Stimulated activated CD8-positive, alpha-beta memory T cell treated with anti-CD3 and anti-CD28 coated beads, Interleukin-15, amount 100 ng/mL, for 48 hours (primary cell): Measurements from ENCODE around the gene ACSL5.
A peak's percentile ranks its signal among the peaks of the same experiment; 100 is the strongest.
"Not testable (repeated sequence)": the region's sequence is repeated elsewhere in the genome, so short reads cannot be mapped to it uniquely, and the experiment has no call there.

Source experiments
- DNase-seq, 2 donors: peaks; one replicate each; pipeline ENCODE4 v3.0.0-alpha.2; 2020; ENCODE audit warnings: low read depth in 2 of 2

ACSL5 gene

DNA sequence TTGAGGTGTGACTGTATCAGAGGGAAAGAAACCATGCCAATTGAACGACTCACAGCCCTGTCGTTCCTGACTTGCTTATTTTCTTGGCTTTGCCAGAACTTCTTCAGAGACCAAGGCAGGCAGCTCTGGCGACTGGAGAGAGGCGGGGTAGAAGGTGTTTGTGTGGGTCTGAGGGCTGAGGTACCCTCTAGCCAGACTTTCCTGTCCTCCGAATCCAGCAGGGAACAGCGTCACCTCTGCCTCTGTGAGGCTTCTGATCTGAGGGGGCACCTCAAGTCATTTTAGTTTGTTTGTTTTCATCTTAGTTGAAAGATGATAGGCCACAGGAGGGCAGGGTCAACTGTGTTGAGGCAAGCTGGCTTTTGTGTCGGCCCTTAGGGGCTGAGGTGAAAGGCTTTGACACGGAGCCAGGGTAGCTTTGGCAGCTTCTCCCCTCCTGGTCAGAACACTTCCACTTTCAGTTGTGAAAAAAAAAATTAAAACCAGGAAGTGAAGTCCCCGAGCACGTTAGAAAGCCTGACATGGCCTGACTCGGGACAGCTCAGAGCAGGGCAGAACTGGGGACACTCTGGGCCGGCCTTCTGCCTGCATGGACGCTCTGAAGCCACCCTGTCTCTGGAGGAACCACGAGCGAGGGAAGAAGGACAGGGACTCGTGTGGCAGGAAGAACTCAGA lies 1.9 kb downstream of the ACSL5 start:
- DNase-seq: no peak

DNA sequence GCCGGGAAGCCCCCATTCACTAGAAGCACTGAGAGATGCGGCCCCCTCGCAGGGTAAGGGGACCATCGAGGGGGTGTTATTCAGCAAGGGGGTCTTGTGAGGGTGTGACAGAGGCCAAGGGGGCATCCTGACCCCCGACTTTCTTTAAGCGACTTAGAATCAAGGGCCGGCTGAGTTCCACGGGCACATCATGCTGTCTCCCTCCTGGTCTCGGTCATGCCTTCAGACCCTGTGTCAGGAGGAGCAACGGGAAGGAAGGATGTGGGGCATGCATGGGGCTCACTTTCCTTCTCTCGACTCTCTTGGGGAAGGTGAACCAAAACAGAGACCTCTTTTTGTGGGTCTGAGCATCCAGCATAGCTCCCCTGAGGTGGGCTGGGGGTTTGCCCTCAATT lies 2.5 kb downstream of the ACSL5 start:
- DNase-seq: no peak

DNA sequence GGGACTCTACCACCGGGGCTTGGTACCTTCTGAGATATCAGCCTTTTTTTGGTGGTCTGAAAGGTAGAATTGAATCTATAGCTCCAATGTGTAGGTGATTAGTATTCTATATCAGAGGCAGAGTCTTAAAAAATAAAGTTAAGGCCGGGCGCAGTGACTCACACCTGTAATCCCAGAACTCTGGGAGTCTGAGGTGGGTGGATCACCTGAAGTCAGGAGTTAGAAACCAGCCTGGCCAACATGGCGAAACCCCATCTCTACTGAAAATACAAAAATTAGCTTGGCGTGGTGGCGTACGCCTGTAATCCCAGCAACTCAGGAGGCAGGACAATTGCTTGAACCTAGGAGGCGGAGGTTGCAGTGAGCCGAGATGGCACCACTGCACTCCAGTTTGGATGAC lies 3.2 kb downstream of the ACSL5 start:
- DNase-seq: not testable (repeated sequence)

DNA sequence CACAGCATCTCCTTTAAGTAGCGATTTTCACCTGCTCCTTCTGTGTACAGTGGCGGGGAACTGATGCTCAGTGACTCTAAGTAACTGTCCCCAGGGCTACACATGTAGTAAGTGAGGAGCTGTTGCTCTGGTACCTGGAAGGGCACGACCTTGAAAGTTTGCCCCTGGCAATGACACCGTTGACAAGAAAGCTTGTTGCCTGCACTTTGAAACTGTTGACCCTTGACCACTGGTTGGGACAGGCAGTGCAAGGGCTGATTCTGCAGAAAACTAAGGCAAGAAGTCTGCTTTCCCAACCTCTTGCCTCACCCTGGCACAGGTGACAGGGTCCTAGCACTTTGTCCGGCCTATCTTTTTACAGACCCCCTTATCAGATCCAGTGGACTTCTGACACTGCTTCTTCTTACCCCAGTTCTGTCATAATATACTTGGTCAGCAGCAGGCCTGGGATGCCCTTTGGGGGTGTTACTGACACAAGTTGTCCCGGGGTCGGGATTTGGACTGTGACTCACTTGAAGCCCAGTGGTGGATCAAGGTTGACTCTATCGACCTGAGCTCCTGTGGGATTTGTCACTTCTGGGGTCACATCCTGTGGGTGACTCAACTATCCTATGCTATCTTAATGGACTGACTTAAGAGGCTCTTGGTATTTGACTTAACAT lies 5.8 kb downstream of the ACSL5 start:
- no peak for DNase-seq

DNA sequence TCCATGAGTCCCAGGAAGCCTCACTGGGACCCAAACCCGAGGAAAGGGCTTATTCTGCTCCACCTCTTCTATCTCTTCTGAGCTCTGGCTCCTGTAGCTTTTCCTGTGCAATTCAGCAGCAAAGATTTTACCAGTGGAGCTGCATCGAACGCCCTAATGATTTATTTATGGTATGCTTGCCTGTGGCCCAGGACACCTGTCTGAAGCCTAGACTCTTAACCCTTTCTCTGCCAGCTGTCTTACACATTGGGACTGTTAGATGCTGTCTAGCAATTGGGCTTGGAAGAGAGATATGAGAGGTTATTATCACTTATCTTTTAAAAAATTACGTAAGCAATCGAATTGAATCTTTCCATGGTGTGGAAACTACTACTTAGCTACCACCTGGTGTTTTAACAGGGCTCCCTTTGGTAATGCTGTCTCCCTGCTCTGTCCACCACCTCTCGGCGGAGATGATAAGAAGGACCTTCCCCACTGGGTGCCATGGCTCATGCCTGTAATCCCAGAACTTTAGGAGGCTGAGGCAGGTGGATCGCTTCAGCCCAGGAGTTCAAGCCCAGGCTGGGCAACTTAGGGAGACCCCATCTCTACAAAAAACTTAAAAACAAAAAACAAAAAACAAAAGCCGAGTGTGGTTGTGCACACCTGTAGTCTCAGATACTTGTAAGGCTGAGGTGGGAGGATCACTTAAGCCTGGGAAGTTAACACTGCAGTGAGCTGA lies 8.8 kb downstream of the ACSL5 start:
- no peak for DNase-seq

DNA sequence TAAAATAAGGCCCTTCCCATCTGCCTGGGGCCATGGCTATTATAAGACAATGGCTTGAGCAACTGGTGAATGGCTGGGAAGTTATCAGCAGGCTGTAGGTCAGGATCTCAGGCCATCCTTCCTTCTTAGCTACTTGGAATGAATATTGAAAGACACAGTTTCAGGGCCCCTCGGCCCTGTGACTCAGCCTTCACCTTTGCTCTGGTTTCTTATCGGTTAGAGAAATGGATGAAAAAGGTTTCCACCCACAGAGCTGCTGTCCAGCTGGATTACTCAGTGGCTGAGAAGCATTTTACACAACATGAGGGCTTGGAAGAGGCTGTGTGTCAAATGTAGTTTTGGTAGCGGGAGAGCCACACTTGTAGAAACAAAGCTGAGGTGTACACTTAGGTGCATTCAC lies 9.4 kb downstream of the ACSL5 start:
- DNase-seq: no peak

DNA sequence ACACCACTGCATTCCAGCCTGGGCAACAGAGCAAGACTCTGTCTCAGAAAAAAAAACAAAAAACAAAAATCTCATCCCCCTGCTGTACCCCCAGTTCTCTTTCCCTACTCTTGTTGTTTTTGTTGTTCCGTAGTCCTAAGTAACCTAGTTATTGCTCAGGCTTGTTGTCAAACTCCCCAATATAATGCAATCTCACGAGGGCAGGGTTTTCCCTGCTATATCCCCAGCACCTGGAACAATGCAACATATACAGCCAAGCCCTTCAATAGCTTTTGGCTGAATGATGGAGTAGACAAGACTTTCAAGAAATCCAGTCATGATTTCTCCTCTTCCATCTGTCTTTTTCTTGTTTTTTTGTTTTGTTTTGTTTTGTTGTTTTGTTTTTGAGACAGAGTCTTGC lies 10.2 kb downstream of the ACSL5 start:
- DNase-seq: no peak

DNA sequence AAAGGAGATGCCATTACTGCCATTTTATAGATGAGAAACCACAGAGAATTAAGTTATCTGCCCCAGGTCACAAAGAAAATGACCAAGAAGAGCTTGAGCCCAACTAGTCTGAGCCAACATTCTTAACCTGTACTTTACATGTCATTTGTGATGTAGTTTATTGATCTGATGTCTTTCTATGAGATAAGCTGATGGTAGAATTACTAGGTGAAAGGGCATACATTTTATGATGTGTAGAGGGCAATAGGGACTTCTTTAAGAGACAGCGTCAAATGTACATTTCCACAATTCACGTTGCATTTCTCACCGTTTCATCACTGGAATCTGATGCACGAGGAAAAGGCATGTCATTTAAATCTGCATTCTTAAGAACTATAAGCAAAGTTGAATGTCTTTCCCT lies 11.3 kb downstream of the ACSL5 start:
- DNase-seq: no peak

DNA sequence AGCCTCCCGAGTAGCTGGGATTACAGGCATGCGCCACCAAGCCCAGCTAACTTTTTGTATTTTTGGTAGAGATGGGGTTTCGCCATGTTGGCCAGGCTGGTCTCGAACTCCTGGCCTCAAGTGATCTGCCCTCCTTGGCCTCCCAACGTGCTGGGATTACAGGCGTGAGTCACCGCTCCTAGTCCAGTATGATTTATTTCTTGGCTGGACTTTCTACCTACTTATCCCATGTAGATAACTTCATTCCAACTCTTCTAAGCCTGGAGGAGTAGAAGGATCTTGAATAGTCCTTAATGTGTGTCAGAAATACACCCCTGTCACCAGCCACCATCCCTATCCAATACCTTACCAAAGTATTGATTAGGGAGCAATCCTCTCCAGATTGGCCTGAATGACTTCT lies 14.1 kb downstream of the ACSL5 start:
- not testable (repeated sequence) for DNase-seq

DNA sequence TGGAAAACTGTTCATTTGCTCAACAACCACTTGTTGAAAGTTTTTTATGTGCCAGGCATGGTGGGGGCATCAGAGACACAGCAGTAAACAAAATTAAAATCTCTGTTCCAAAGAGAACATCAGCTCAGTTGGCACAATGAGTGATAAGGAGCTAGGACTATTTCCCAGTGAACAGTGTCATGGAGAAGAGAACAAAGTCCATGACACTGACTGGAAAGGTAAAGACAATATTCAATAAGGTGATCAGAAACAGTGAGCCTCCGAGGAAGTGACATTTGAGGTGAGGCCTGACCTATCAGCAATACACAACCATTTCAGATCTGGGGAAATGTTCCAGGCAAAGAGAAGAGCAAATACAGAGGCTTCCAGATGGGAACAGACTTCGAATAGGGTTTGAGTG lies 14.6 kb downstream of the ACSL5 start:
- no peak for DNase-seq

DNA sequence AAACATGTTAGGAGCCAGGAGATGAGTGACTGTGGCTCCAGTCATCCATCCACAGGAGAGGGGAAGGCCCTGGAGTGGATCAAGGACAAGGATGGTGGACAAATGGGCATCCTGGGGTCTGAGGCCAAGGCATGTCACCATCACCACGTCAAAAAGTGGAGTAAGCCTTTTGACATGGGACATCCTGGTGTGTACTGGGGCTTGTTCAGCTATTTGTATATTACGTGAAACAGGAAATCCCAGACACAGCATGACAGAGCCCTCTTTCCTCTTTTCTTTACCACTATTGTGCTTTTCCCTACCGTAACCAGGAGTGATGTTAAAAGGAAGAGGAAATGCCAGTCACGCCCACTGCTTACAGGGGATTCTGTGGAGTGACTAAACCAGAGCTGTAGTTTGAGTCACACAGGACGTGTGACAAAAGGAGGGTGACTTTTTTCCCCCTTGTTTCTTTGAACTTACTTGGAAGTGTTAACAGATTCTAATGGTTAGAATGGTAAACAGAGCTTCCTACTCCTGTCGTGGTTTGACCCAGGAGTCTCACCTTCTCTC lies 15.4 kb downstream of the ACSL5 start:
- peak in 1 of 2 donors; percentile 39 for DNase-seq

DNA sequence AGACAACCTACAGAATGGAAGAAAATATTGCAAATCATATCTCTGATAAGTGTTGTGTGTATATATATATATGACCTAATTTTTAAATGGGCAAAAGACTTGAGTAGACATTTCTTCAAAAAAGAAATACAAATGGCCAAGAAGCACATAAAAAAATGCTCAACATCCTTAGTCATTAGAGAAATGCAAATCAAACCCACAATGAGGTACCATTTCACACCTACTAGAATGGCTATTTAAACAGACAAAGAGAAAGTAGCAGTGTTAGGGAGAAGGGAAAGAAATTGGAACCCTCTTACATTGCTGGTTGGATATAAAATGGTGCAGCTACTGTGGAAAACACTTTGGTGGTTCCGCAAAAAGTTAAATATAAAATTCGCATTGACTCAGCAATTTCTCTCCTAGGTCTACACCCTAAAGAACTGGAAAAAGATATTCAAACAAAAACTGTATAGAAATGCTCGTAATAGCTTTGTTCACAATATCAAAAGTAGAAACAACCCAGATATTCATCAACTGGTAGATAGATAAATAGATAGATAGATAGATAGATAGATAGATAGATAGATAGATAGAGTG lies 16.3 kb downstream of the ACSL5 start:
- no peak for DNase-seq

DNA sequence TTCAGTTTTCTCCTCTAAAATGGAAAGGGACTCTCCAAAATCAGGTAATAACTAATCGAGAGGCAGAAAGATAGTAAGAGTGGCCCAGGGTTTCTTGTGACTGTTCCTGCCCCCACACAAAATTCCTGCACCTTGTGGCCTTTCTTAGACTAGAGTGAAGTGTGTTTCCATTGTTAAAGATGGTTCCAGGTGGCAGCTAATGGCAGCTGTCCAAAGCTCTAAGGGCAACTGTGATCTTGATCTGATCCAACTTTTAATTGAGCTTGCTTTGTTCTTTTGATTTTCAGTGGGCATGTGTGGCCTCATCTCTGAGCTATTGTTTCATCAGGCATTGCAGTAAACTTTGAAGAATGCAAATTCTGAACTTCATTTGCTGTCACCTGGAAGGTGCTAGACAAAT lies 19.4 kb downstream of the ACSL5 start:
- DNase-seq: no peak

DNA sequence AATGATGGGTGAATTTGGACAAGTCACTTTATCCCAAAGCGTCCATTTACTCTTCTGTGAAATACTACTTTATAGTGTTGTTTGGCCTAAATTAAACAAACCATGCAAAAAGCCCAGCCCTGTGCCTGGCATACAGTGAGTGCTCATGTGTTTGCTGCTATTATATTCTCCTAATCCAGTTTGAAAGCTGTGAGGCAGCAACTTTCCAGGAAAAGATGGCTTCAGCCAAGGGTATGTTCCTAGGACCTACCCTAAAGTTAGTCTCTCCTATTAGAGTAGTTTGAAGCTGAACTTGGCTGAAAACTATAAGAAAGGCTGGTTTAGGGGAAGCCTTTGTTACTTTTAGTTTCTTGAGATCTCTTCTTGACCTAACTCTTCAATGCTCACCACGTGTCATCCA lies 19.9 kb downstream of the ACSL5 start:
- no peak for DNase-seq

DNA sequence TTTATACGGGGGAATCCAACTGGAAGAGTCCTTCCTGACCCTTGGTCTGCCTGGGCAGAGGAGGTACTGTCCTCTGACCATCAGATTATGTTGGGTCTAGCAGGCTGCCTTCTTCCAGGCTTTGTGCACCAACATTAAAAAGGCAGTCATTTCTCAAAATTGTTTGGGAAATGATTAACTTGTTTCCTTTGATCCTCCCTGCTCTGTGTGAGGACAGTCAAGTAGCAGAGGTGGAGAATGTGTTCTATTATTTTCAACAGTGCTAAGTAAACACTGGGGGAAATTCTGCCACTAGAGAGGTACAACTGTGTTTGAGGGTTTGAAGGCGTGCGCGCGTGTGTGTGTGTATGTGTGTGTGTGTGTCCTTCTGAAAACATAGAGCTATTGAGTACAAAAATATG lies 20.6 kb downstream of the ACSL5 start:
- DNase-seq: no peak

DNA sequence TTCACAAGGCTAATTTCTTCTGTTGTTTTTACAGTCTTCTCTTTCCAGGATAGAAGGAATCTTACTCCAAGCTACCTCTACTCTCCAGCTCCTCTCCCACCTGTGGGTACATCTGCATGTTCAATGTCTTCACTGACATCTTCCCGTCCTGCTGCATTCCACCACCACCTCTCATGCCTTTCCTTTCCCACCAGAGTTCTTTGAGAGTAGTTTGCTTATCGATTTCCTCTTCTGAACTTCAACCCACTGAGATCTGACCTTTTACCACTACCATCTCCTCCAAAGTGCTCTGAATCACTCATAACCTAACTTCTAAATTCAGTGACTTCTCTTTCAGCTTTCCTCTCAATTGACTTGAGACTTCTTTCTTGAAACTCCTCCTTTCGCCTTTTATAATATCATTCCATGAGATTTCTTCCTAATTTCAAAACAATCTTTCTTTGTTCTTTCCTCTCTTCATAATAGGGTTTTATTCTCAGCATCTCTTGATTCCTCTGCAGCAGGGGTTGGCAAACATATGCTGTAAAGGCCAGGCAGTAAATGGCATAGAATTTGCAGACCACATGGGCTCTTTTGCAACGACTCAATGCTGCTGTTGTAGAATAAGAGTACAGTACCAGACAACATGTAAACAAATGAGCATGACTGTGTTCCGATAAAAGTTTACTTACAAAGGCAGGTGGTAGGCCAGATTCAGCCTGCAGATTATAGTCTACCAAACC lies 22.1 kb downstream of the ACSL5 start:
- DNase-seq: no peak

DNA sequence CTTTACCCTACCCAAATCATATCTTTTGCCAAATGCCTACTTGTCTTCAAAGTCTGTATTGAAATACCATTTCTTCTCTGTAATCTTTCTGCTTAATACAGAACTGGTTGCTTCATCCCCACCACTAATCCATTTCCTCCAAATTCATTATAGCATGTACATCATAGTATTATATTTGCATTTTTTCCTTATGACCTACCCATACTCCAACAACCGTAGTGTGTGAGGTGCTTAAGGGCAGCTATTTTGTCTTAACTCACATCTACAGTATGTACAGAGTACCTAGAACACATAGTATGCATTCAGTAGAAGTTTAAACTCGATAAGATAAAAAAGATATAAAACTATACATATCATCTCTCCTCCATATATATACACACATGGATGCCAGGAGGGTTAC lies 23.7 kb downstream of the ACSL5 start:
- DNase-seq: no peak

DNA sequence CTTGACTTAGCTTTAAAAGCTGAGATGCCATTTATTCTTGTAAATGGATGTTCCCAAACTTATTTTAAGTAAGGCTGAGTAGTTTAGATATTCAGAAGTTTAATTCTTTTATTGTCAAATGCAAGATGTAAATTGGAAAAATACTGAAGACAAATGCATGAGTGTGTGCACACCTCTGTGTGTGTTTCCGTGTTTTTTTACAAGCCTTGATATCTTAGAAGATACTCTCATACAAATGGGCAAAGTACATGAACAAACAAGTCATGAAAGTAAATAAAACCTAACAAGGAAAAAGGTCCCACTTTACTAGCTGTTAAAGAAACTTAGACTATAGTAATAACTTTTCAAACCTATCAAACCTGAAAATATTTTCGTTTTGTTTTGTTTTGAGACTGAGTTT lies 29.0 kb downstream of the ACSL5 start:
- DNase-seq: no peak

DNA sequence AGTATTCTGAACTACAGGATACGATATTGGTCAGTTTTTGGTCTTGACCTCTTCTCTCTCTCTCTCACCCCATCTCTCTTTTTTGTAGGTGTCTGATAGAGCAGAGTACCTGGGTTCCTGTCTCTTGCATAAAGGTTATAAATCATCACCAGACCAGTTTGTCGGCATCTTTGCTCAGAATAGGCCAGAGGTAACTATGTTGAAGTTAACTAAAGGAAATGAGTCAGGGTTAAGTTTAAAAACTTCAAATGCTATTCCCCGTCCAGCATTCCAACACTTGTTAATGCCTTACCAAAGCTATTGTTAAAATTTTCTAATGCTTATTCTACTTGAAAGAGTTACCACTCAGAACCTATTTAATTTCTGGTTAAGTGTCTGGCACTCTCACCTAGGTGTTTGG lies 30.7 kb downstream of the ACSL5 start:
- no peak for DNase-seq

DNA sequence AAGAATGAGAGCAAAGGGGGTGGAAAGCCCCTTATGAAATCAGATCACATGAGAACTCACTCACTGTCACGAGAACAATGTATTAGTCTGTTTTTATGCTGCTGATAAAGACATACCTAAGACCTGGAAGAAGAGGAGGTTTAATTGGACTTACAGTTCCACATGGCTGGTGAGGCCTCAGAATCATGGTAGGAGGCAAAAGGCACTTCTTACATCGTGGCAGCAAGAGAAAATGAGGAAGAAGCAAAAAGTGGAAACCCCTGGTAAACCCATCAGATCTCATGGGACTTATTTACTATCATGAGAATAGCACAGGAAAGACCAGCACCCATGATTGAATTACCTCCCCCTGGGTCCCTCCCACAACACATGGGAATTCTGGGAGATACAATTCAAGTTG lies 32.9 kb downstream of the ACSL5 start:
- DNase-seq: not testable (repeated sequence)

DNA sequence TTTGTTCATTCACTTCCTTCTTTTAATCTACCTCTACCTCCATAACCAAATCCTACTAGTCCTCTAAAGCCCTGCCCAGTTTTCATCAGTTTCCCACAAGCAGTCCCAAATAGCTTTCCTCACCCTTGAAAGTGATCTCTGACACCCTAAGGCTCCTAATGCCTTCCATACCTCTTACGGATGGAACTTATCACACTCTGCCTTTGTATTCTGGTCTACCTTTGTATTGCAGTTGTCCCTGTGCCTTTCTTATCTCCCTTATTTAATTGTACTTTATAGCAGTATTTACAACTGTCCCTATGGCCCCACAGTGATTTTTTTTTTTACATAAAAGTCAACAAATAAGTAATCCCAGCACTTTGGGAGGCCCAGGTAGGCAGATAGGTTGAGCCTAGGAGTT lies 33.8 kb downstream of the ACSL5 start:
- DNase-seq: no peak

DNA sequence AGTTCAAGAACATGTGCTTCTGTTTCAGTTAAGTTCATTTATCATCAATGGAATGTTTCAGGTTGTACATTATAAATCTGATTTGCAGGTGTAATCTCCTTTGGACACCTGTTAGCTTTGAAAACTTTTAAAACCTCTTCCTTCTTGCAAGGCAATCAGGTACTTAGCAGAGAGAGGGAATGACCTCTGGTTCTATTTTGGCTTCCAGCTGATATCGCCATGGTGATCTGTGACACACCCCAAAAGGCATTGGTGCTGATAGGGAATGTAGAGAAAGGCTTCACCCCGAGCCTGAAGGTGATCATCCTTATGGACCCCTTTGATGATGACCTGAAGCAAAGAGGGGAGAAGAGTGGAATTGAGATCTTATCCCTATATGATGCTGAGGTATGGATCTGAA lies 35.4 kb downstream of the ACSL5 start:
- no peak for DNase-seq
